NCI-H510A treated with DMSO at 0.1 percent for 48 hours (cell line): ENCODE measurements around the gene ZNF292.
"Not testable (repeated sequence)": the region's sequence is repeated elsewhere in the genome, so short reads cannot be mapped to it uniquely, and the experiment has no call there.

Experiments
- DNase-seq: peaks from one replicate; lab custom pipeline; 2025; lab: John Stamatoyannopoulos, UW

The ZNF292 gene

GRCh38 chr6:87164004-87164403, 8.6 kb downstream of the ZNF292 start:
- DNase-seq: no peak

GRCh38 chr6:87164506-87164905, 9.1 kb downstream of the ZNF292 start:
- DNase-seq: no peak

GRCh38 chr6:87165185-87165584, 9.8 kb downstream of the ZNF292 start:
- no peak for DNase-seq

GRCh38 chr6:87171938-87172633, 16.7 kb downstream of the ZNF292 start:
- DNase-seq: no peak

- no peak for DNase-seq
Observed at GRCh38 chr6:87174078-87174579, 18.8 kb downstream of the ZNF292 start.

- no peak for DNase-seq
Observed at GRCh38 chr6:87176493-87176892, 21.1 kb downstream of the ZNF292 start.

GRCh38 chr6:87180105-87180728, 24.9 kb downstream of the ZNF292 start:
- DNase-seq: no peak

- no peak for DNase-seq
Observed at GRCh38 chr6:87181903-87182302, 26.5 kb downstream of the ZNF292 start.

GRCh38 chr6:87182321-87182720, 27.0 kb downstream of the ZNF292 start:
- no peak for DNase-seq

GRCh38 chr6:87182940-87183339, 27.6 kb downstream of the ZNF292 start:
- DNase-seq: no peak

- no peak for DNase-seq
Observed at GRCh38 chr6:87183687-87184086, 28.3 kb downstream of the ZNF292 start.

- DNase-seq: no peak
Observed at GRCh38 chr6:87184762-87185250, 29.4 kb downstream of the ZNF292 start.

GRCh38 chr6:87196275-87196842, 41.0 kb downstream of the ZNF292 start:
- no peak for DNase-seq

GRCh38 chr6:87197547-87197946, 42.2 kb downstream of the ZNF292 start:
- no peak for DNase-seq

- not testable (repeated sequence) for DNase-seq
Observed at GRCh38 chr6:87198022-87198810, 42.9 kb downstream of the ZNF292 start.

GRCh38 chr6:87199787-87200186, 44.4 kb downstream of the ZNF292 start:
- no peak for DNase-seq

- no peak for DNase-seq
Observed at GRCh38 chr6:87200469-87201175, 45.3 kb downstream of the ZNF292 start.

- no peak for DNase-seq
Observed at GRCh38 chr6:87203448-87204023, 48.2 kb downstream of the ZNF292 start.

GRCh38 chr6:87209812-87210211, 54.4 kb downstream of the ZNF292 start:
- DNase-seq: no peak

GRCh38 chr6:87210979-87211378, 55.6 kb downstream of the ZNF292 start:
- no peak for DNase-seq

- no peak for DNase-seq
Observed at GRCh38 chr6:87212596-87212995, 57.2 kb downstream of the ZNF292 start.
